ENCODE data around the gene PPIA. TPM values are rescaled to one million over a fixed set of nuclear protein-coding genes. Genes with fewer than 3 reads are reported as not detected.

The PPIA gene
- total and polyA plus RNA-seq, 2 donors (not counting 1 experiment from before 2014, with no cell fraction given) = 807 to 1,498 TPM

DNA sequence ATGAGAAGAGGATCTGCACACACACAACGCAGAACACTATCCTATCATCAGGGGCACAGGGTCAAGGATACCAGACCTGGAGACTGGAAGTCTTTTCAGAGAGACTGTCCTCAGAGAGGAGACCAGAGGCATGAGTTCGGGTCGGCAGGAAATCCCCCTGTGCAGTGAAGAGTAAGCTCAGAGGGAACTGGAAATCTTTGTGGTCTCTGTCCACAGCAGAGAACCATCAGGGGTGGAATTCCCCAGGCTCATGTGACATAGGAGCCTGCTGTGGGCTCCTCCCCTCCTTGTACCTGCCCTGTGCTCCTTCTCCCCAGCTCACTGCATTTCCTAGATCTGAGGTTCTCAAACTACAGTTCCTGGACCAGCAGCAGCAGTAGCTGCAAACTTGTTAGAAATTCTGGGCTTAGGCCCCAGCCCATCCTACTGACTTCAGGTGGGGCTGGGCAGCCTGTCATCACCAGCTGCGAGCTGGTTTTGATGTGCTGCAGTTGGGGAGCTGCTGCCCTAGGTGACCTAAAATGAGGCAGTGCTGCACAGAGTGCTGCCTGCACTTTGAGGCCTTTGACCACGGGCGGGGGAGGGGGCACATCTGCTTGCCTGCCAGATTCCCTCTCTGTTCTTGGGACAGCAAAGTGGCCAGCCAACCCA, 45.4 kb upstream of the PPIA start:
- intact Hi-C loops (cut with micrococcal nuclease) = loop anchor here (1.0 to 5.0 kb wide), 7 partner anchors 16 to 260 kb away; partner anchors contain the start of genes NUDCD3 and OGDH

More for the DNA sequence above, 45.4 kb upstream of the PPIA start:
- DNase-seq (peak; percentile 94), ATAC-seq (ENCODE audit: low read depth) (peak; percentile 50)
- Histone ChIP-seq H3K27me3 (replicated peaks in 1 of 4; ENCODE audit: control extremely low read depth in 1 of 4, control insufficient read depth in 3 of 4, insufficient read depth in 4 of 4, low read length in 3 of 4) (no peaks in the 10 kb centered on the region), H3K4me3 (ENCODE audit: control extremely low read depth in 1 of 5, extremely low read depth in 1 of 5, insufficient read depth in 1 of 5, low read depth in 2 of 5, low read length in 4 of 5) (peak overlapping the region; percentile 8 to 89 (median 74)), H4K20me1 (ENCODE audit: control insufficient read depth, insufficient read depth, low read length, poor library complexity, severe bottlenecking) (peaks cover 31% of the 10 kb centered on the region), H3K79me2 (ENCODE audit: control insufficient read depth, insufficient read depth, low read length) (peaks cover 71% of the 10 kb centered on the region), H3K9ac (ENCODE audit: low read length) (peak overlapping the region; percentile 77), H3K4me1 (ENCODE audit: control insufficient read depth in 2 of 2, insufficient read depth in 2 of 2, low read length in 2 of 2) (peaks cover 71 to 75% of the 10 kb centered on the region in 2 donors), H3K27ac (ENCODE audit: low read length in 2 of 2) (peak overlapping the region; percentile 96 to 97), H3K36me3 (replicated peaks in 1 of 2; ENCODE audit: control extremely low read depth in 1 of 2, control insufficient read depth in 1 of 2, extremely low read depth in 1 of 2, insufficient read depth in 2 of 2, low read length in 1 of 2) (peaks cover 0 to 24% of the 10 kb centered on the region in 2 experiments), H3K4me2 (replicated peaks; ENCODE audit: low read depth, low read length, poor library complexity, severe bottlenecking) (peak overlapping the region; percentile 85), H2AFZ (ENCODE audit: insufficient read depth, low read depth, low read length, poor library complexity, severe bottlenecking) (peak overlapping the region; percentile 1), H3K9me3 (ENCODE audit: control extremely low read depth in 1 of 3, control insufficient read depth in 2 of 3, insufficient read depth in 1 of 3, low read length in 2 of 3) (no peaks in the 10 kb centered on the region)
- H3K27me3 Mint-ChIP-seq = no peaks in the 10 kb centered on the region
- H3K9me3 Mint-ChIP-seq (ENCODE audit: insufficient read depth) = no peaks in the 10 kb centered on the region
- H3K4me1 Mint-ChIP-seq = peaks cover 71% of the 10 kb centered on the region
- no peak for TF ChIP-seq EZH2 (IDR thresholded peaks at IDR 0.05; ENCODE audit: borderline replicate concordance, insufficient read depth, low read depth, low read length, poor library complexity, severe bottlenecking)
- no peak for TF ChIP-seq CTCF (IDR thresholded peaks at IDR 0.05)
- CTCF ChIA-PET = interaction anchor here (0.9 to 4.0 kb wide), 10 partner anchors 18 to 385 kb away, joined by 3 to 37 read pairs (median 6); partner anchors contain the start of genes H2AZ2, OGDH and TMED4
- H3K27ac Mint-ChIP-seq = peak overlapping the region; percentile 97
- peak overlapping the region; percentile 88 for H3K4me3 Mint-ChIP-seq
- POLR2A ChIA-PET = interaction anchor here (0.6 to 3.2 kb wide), 11 partner anchors 15 to 187 kb away, joined by 3 to 29 read pairs (median 7); partner anchors contain the start of genes H2AZ2 and OGDH
- 13% methylated on average over 5 of the region's 6 CpGs for WGBS (ENCODE audit: insufficient coverage)

Measured in B cell (primary cell).